Prostate gland (tissue), 2 donors: ENCODE results near the gene NFATC4. TPM values are rescaled to one million over a fixed set of nuclear protein-coding genes. Genes with fewer than 3 reads are reported as not detected.

ENCODE experiments used
- DNase-seq: peaks from one replicate; pipeline ENCODE4 v3.0.0-alpha.2; 2019; ENCODE audit warnings: low spot score
- H3K27ac ChIP-seq, 2 donors: fragments of 200-600 bp; sonication (generic); 2 replicates each; pipeline ENCODE4 v1.5.1; 2017 to 2019
- H3K27me3 ChIP-seq: fragments of 200-600 bp; sonication (generic); replicated peaks from 2 replicates; pipeline ENCODE4 v1.5.1; 2019; ENCODE audit not compliant: insufficient read depth
- H3K36me3 ChIP-seq, 2 donors: fragments of 200-600 bp; sonication (generic); 1 replicate in 1 of 2; 2 replicates in 1 of 2; pipeline versions ENCODE4 v1.5.1 to v1.8.1; 2017 to 2019
- H3K4me1 ChIP-seq: fragments of 200-600 bp; sonication (generic); replicated peaks from 2 replicates; pipeline ENCODE4 v1.5.1; 2019
- H3K4me3 ChIP-seq, 2 donors: fragments of 200-600 bp; sonication (generic); 2 replicates each; pipeline ENCODE4 v1.5.1; 2017 to 2019
- H3K9me3 ChIP-seq: fragments of 200-600 bp; sonication (generic); 2 replicates; pipeline ENCODE4 v1.5.1; 2017
- CTCF ChIP-seq, 4 experiments: fragments of 200-600 bp in 2 of 4; fragments of 450-650 bp in 2 of 4; sonication (generic) in 2 of 4; IDR thresholded peaks; 1 replicate in 3 of 4; 2 replicates in 1 of 4; pipeline ENCODE4 v1.5.1; 2016 to 2019; ENCODE audit warnings: antibody characterized with exemption in 4 of 4, mild to moderate bottlenecking in 2 of 4, moderate library complexity in 2 of 4
- POLR2A ChIP-seq: fragments of 450-650 bp; IDR thresholded peaks from one replicate; pipeline ENCODE4 v1.6.1; 2016; ENCODE audit warnings: antibody characterized with exemption, mild to moderate bottlenecking
- POLR2AphosphoS5 ChIP-seq: sonication (generic); formaldehyde crosslinking; IDR thresholded peaks from one replicate; pipeline ENCODE4 v1.6.1; 2017; ENCODE audit warnings: antibody characterized with exemption
- WGBS: methylation state at CpG from one replicate; pipeline ENCODE4 v1.1.5; 2018; 5-methylcytosine and 5-hydroxymethylcytosine counted together
- intact Hi-C: fragments of 100-400 bp; cut with DNase I; formaldehyde crosslinking; loops from one replicate; pipeline ENCODE4 v1.14.2; 2022
- total RNA-seq, 2 donors: library from RNA; depleted of rRNA; stranded (reverse); fragments of >200 nt; gene quantifications; one replicate each; pipeline ENCODE4 v1.1.0, GENCODE V29; 2016

NFATC4 gene
- total RNA-seq, 2 donors from 2014 or later, result 6.3 to 41.1 TPM

GRCh38 chr14:24411443-24412389 is 43.7 kb downstream of the NFATC4 start:
- no peaks in the 10 kb centered on the region for H3K4me1 ChIP-seq
- H3K27ac ChIP-seq, result no peak overlapping the region
- no peaks in the 10 kb centered on the region for H3K9me3 ChIP-seq
- H3K36me3 ChIP-seq, result no peaks in the 10 kb centered on the region
- WGBS, result 67% methylated on average over 16 of the region's 16 CpGs
- DNase-seq, result no peak
- TF ChIP-seq POLR2A (no peak), POLR2AphosphoS5 (no peak), CTCF (IDR thresholded peaks at IDR 0.05) (peak; percentile 24 to 71 (median 43))
- no peak overlapping the region for H3K4me3 ChIP-seq
- intact Hi-C loops, result no loop called here
- H3K27me3 ChIP-seq, result no peaks in the 10 kb centered on the region

- 93% methylated on average over 1 of the region's 1 CpG for WGBS
- Histone ChIP-seq H3K9me3 (no peaks in the 10 kb centered on the region), H3K4me1 (no peaks in the 10 kb centered on the region), H3K36me3 (no peaks in the 10 kb centered on the region), H3K4me3 (no peak overlapping the region), H3K27me3 (no peaks in the 10 kb centered on the region), H3K27ac (no peak overlapping the region)
- DNase-seq, result no peak
- TF ChIP-seq POLR2AphosphoS5 (no peak), POLR2A (no peak), CTCF (IDR thresholded peaks at IDR 0.05) (no peak)
- intact Hi-C loops, result no loop called here
These were observed 46.1 kb downstream of the NFATC4 start for GRCh38 chr14:24414077-24414476.

- Histone ChIP-seq H3K4me1 (no peaks in the 10 kb centered on the region), H3K36me3 (no peaks in the 10 kb centered on the region), H3K9me3 (no peaks in the 10 kb centered on the region), H3K4me3 (no peak overlapping the region), H3K27ac (no peak overlapping the region), H3K27me3 (no peaks in the 10 kb centered on the region)
- WGBS, result 88% methylated on average over 11 of the region's 15 CpGs
- no peak for DNase-seq
- intact Hi-C loops, result no loop called here
- TF ChIP-seq POLR2AphosphoS5 (no peak), CTCF (IDR thresholded peaks at IDR 0.05) (no peak), POLR2A (no peak)
These were observed 46.9 kb downstream of the NFATC4 start for GRCh38 chr14:24414732-24415420.

- H3K27ac ChIP-seq, result no peak overlapping the region
- H3K4me3 ChIP-seq, result no peak overlapping the region
- TF ChIP-seq CTCF (IDR thresholded peaks at IDR 0.05) (no peak), POLR2AphosphoS5 (no peak), POLR2A (no peak)
- intact Hi-C loops, result no loop called here
- no peaks in the 10 kb centered on the region for H3K27me3 ChIP-seq
- H3K4me1 ChIP-seq, result no peaks in the 10 kb centered on the region
- H3K36me3 ChIP-seq, result no peaks in the 10 kb centered on the region
- no peak for DNase-seq
- H3K9me3 ChIP-seq, result no peaks in the 10 kb centered on the region
- 82% methylated on average over 25 of the region's 25 CpGs for WGBS
These were observed 47.7 kb downstream of the NFATC4 start for GRCh38 chr14:24415421-24416253.
